Colon (tissue), 2 donors: Measurements from ENCODE around the gene ADGRA3.
A peak's percentile ranks its signal among the peaks of the same experiment; 100 is the strongest.

Experiments
- FAIRE-seq: peaks from 2 replicates; lab custom pipeline; 2012; peaks lifted over from hg19 to GRCh38; lab: Jason Lieb, UNC
- donor health status: control.
- donor health status: control.

ADGRA3 gene

DNA sequence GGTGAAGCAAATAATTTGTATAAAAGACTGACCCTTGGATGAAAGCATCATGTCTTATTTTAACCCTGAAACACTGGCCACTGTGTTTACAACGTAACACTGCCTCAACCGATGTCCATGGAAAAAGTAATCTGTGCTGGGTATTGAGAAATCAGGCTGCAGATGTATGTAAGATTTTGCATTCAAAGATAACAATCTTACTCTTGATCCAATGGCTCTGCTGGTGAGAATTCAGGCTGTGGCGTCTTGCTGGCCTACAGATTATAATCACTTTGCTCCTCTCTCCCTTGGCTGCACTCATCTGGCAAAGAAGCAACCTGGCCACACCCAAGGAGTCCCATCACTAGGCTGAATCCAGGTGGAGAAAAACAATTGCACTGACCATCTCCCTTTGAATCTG lies 7.5 kb downstream of the ADGRA3 start:
- FAIRE-seq: no peak

DNA sequence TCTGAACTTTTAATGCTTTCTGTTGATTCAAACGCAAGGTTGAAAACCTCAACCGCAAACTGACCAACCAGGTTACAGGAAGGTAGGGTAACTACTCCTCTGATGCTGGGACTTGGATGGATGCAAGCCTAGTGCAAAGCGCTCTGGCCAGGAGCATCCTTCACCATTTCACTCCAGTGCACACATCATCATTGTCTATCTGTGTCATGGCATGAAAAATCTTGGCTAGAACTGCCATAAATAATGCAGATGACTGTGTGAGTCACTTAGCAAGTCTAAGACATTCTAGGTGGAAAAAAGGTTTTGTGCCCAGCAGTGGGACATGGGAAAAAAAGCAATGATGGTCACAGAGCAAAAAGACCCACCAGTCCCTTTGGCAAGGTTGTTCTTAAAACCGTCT lies 10.9 kb downstream of the ADGRA3 start:
- FAIRE-seq: no peak

- FAIRE-seq: no peak
These were observed 11.4 kb downstream of the ADGRA3 start for GRCh38 chr4:22504447-22504846.

DNA sequence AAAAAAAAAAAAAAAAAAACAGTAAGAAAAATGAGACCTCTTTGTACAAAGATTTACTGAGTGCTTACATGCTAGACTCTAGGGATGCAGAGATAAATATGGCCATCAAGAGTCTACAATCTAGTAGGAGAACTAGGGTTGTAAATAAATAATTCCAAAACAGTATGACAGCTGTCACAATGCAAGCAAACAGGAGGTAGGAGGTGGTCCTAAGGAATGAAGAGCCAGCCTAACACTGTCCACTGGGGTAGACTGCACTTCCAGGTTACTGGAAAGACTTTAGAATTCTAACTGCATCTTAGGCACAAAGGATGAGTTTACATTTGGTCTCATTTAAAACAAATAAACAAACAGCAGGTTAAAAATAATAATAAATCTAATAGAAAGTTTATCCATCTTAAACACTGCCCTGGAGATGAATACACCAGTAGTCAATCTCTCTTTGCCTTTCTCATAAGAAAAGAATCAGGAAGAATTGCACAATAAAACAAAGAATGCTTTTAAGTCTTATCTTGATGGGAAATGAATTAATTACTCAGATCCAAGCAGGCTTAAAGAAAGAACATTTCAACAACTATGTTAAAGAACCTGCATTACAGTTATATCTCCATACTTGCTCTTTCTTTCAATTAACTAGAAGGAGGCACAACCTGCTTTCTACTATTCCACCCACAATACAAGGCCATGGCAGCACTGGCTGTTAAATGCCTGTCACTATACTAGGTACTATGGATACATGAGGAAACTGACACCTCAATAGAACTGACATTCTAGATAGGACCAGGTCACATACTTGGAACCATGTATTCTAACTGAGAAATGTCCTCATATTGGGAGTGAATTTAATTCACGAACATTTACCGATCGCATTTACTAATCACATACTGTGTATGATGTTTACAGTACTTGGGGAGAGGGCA lies 12.7 kb downstream of the ADGRA3 start:
- no peak for FAIRE-seq

- FAIRE-seq: no peak
These were observed 14.2 kb downstream of the ADGRA3 start for GRCh38 chr4:22501715-22502095.

DNA sequence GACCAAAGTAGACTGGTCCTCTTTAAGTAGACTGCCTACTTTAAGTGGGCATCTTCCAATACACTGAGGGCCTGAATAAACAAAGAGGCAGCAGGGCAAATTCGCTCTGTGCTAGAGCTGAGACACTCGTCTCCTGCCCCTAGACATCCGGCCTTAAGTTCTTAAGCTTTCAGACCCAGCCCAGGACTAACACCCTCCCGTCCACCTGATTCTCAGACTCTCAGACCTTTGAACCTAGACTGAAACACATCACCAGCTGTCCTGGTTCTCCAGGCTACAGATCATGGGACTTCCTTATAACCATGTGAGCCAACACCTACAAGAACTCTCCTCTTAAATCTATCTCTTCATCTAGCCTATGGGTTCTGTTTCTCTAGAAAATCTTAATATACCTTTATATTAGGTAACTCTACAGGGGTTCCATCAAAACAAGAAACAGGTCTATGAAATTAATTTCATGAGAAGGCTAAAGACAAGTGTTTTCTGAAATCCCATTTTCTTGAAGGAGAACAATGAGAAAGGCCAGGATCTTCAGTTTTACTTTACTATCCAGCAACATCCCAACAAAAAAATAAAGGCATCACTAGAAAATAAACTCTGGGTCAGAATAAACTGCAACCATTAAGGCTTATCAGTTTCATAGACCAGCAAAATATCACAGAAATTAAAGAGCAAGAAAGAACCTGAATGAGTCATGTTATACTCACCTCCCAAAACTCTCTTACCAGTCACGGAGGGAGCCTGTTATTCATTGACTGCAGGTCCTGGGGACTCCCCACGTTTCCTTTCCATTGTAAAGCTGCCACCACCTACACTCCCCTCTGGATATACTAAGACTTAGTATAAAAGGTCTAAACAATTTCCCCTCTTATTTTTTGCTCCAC lies 14.8 kb downstream of the ADGRA3 start:
- no peak for FAIRE-seq

- peak; percentile 43 for FAIRE-seq
These were observed 15.7 kb downstream of the ADGRA3 start for GRCh38 chr4:22500128-22500611.

DNA sequence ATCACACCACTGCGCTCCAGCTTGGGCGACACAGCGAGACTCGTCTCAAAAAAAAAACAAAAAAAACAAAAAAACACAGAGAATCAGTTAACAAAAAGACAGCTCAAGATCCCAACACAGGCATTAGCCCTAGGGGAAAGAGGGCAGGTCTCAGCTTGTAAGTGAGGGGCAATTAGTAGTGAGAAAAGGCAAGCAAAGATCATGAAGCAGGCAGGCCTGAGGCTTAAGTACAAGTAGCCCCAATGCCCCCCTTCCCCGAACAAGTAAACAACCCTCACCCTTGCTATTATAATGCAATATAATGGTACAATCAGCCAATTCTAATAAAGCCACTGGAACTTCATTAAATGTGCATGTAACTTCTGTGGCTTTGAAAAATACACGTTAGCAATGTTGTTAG lies 17.0 kb downstream of the ADGRA3 start:
- no peak for FAIRE-seq

DNA sequence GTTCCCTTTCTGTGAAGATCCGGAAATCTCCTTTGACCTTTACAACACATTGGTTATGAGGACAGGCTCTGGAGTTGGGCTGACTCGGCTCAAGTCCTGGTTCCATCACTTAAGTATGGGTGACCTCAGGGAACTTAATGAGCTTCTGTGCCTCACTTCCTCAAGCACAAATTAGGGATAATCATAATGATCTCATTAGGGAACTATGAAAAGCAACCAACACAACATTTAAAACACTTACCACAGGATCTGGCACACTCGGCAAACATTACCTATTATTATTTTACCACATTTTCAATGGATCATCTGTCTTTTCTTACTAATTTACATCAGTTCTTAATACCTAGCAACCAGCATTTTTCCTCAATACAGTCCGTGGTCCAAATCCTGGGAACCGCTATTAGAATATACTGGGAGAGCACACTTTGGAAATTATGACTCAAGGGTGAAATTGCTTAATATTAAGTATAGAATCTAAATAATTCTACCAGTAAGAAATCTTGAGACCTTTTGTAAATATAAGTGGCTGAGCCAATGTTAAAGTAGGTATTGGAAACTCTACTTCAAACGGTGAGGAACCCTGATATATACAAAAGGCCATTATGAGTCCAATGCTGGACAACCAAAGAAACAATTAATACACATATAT lies 19.6 kb downstream of the ADGRA3 start:
- no peak for FAIRE-seq

GRCh38 chr4:22493523-22493922 lies 22.3 kb downstream of the ADGRA3 start:
- no peak for FAIRE-seq

DNA sequence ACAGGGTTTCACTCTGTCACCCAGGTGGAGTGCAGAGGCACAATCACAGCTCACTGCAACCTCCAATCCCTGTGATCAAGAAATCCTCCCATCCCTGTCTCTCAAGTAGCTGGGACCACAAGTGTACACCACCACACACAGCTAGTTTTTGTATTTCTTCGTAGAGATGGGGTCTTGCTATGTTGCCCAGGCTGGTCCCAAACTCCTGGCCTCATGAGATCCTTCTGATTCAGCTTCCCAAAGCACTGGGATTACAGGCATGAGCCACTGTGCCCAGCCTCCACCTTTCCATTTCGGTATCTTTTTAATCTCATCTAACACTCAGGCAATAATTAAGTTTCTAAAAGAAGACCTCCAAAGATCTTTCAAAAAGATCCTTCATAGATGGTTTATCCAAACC lies 22.9 kb downstream of the ADGRA3 start:
- no peak for FAIRE-seq

DNA sequence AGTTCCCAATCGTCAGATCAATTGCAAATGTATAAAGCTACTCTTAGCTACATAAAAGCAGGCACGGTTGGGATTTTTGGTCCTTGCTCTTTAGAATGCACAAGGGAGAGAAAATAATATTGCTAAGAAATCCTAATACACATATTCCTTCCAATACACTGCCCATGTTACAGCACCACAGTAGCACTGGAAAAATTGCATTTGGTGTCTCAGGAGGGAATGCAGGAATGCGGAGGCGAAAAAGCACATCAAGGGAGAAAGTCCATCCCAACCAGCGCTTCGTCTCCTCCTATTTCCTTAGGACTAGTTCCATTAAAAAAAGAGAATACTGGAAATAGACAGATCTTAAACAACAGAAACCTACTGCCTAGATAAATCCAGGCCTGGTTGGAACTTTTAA lies 23.9 kb downstream of the ADGRA3 start:
- no peak for FAIRE-seq

- FAIRE-seq: peak; percentile 28
These were observed 25.0 kb downstream of the ADGRA3 start for GRCh38 chr4:22490718-22491315.

GRCh38 chr4:22488106-22488505 lies 27.8 kb downstream of the ADGRA3 start:
- no peak for FAIRE-seq

DNA sequence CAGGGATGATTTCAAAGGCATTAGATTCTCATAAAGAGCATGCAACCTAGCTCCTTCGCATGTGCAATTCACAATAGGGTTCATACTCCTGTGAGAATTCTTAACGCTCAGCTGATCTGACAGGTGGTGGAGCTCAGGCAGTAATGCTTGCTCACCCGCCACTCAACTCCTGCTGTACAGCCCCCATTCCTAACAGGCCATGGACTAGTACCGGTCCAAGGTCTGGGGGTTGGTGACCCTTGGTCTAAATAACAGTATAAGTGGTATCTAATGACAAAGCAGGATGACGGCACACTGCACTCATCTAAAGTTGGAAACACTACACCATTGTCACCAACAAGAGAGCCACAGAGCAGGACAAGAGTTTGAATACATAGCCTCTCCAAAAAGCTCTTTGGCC lies 28.5 kb downstream of the ADGRA3 start:
- no peak for FAIRE-seq

DNA sequence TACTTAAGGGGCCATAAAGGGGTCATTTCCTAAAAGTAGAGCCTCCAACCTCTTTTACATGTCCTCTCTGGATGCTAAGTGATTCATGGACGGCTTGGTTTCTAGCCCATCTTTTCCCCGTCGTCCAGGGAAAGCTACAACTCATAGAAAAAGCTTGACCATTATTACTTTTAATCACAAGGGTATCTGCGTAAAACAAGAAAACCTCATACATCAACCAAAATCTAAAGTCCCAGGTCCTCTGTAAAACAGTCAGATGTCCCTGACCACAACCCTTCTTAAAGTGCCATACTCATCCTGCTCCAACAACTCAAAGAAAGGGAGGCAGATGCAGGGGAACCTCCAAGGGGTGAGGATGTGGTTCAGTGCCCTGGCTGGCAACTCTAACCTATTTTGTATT lies 29.6 kb downstream of the ADGRA3 start:
- no peak for FAIRE-seq

GRCh38 chr4:22485737-22486136 lies 30.1 kb downstream of the ADGRA3 start:
- no peak for FAIRE-seq

- FAIRE-seq: no peak
These were observed 32.3 kb downstream of the ADGRA3 start for GRCh38 chr4:22483551-22483981.

DNA sequence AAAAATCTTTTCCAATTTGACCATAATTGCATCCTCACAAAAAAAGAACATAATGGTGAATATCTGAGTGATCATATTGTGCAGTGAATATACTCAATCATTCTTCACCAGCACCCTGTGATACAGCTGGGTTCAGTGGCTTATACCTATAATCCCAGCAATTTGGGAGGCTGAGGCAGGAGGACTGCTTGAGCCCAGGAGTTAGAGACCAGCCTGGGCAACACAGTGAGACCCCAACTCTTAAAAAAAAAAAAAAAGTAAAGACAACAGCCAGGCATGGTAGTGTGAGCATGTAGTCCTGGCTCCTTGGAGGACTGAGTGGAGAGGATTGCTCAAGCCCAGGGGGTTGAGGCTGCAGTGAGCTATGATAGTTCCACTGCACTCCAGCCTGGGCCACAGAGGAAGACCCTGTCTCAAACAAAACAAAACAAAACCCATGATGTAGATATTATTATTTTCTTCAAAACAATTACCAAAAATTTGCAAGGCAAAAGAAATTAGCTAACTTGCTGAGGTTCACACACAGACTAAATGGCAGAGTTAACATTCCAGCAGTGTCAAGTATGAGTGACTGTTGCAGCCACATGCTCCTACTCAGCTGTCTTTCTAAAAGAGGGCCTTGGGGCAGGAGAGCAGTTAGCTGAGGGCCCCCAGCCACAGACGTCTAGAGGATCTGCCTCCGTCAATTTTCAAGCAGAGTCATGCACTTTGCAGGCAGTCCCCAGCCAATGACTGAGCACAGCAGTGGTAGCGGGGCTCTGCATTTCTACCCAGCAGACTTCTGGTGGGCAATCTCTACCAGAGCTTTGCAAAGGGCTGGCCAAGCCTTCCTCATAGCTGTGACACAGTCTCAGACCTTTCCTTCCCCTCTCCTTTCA lies 33.4 kb downstream of the ADGRA3 start:
- FAIRE-seq: no peak

GRCh38 chr4:22480675-22481327 lies 35.1 kb downstream of the ADGRA3 start:
- FAIRE-seq: no peak
